ENCODE results near the gene IVNS1ABP.

The IVNS1ABP gene

GRCh38 chr1:185291652-185292051 is 25.4 kb downstream of the IVNS1ABP start:
- DNase-seq (ENCODE audit: low spot score), result no peak
- no peak for TF ChIP-seq CTCF (IDR thresholded peaks at IDR 0.05; ENCODE audit: extremely low read depth, missing control alignments)

GRCh38 chr1:185291159-185291558 is 25.9 kb downstream of the IVNS1ABP start:
- no peak for TF ChIP-seq CTCF (IDR thresholded peaks at IDR 0.05; ENCODE audit: extremely low read depth, missing control alignments)
- no peak for DNase-seq (ENCODE audit: low spot score)

GRCh38 chr1:185289880-185290279 is 27.2 kb downstream of the IVNS1ABP start:
- TF ChIP-seq CTCF (IDR thresholded peaks at IDR 0.05; ENCODE audit: extremely low read depth, missing control alignments), result no peak

GRCh38 chr1:185288435-185288834 is 28.6 kb downstream of the IVNS1ABP start:
- TF ChIP-seq CTCF (IDR thresholded peaks at IDR 0.05; ENCODE audit: extremely low read depth, missing control alignments), result no peak
- DNase-seq (ENCODE audit: low spot score), result no peak

More at GRCh38 chr1:185289880-185290279, 27.2 kb downstream of the IVNS1ABP start:
- no peak for DNase-seq (ENCODE audit: low spot score)

- no peak for DNase-seq (ENCODE audit: low spot score)
- no peak for TF ChIP-seq CTCF (IDR thresholded peaks at IDR 0.05; ENCODE audit: extremely low read depth, missing control alignments)
Observed at GRCh38 chr1:185287451-185287850, 29.6 kb downstream of the IVNS1ABP start.

- TF ChIP-seq CTCF (IDR thresholded peaks at IDR 0.05; ENCODE audit: extremely low read depth, missing control alignments), result no peak
- no peak for DNase-seq (ENCODE audit: low spot score)
Observed at GRCh38 chr1:185284533-185285276, 32.3 kb downstream of the IVNS1ABP start.

- no peak for TF ChIP-seq CTCF (IDR thresholded peaks at IDR 0.05; ENCODE audit: extremely low read depth, missing control alignments)
- no peak for DNase-seq (ENCODE audit: low spot score)
Observed at GRCh38 chr1:185284116-185284515, 32.9 kb downstream of the IVNS1ABP start.

Measured in GM20000 (cell line).